Measurements from ENCODE around the gene RHEX. TPM values are rescaled to one million over a fixed set of nuclear protein-coding genes. Genes with fewer than 3 reads are reported as not detected.
A peak's percentile ranks its signal among the peaks of the same experiment; 100 is the strongest.

The RHEX gene
- total RNA-seq, 1 experiment from 2014 or later: not detected

- Histone ChIP-seq H4K20me1 (ENCODE audit: insufficient read depth, low read depth, low read length) (no peaks in the 10 kb centered on the region), H3K4me1 (ENCODE audit: low read length) (no peaks in the 10 kb centered on the region)
Measured at GRCh38 chr1:206022766-206023165, 30.2 kb upstream of the RHEX start.

GRCh38 chr1:206023695-206024094, 29.3 kb upstream of the RHEX start, which contains the start of gene CTSE:
Gene CTSE (minus strand): TSS chr1:206023895. CDS start chr1:206023791, 104 bp downstream.
- H3K9me3 ChIP-seq (ENCODE audit: low read length): no peaks in the 10 kb centered on the region
- no peak within 1 kb of the TSS for H3K4me2 ChIP-seq (ENCODE audit: low read depth, low read length, poor library complexity, severe bottlenecking)
- H3K9ac ChIP-seq (ENCODE audit: low read length): no peak within 1 kb of the TSS
- H3K27me3 ChIP-seq (ENCODE audit: low read length): no peaks in the 10 kb centered on the region; the same call in 1 of the 2 replicates
- H3K4me3 ChIP-seq (ENCODE audit: low read length): no peak within 1 kb of the TSS
- H3K9me2 ChIP-seq (replicated peaks; ENCODE audit: insufficient read depth, low read length): no peaks in the 10 kb centered on the region
- H3K27ac ChIP-seq (ENCODE audit: low read length): no peak within 1 kb of the TSS
- no peak for DNase-seq
- no peak within 1 kb of the TSS for H2AFZ ChIP-seq (ENCODE audit: low read length)
- H3K79me2 ChIP-seq (ENCODE audit: low read length): no peaks in the 10 kb centered on the region
- H4K20me1 ChIP-seq (ENCODE audit: insufficient read depth, low read depth, low read length): no peaks in the 10 kb centered on the region
- no peaks in the 10 kb centered on the region for H3K4me1 ChIP-seq (ENCODE audit: low read length)
- H3K36me3 ChIP-seq (ENCODE audit: insufficient read depth, low read length): no peaks in the 10 kb centered on the region

More at GRCh38 chr1:206022766-206023165, 30.2 kb upstream of the RHEX start:
- Histone ChIP-seq H3K27ac (ENCODE audit: low read length) (no peak overlapping the region), H2AFZ (ENCODE audit: low read length) (no peak overlapping the region), H3K9me3 (ENCODE audit: low read length) (no peaks in the 10 kb centered on the region), H3K9me2 (replicated peaks; ENCODE audit: insufficient read depth, low read length) (no peaks in the 10 kb centered on the region), H3K9ac (ENCODE audit: low read length) (no peak overlapping the region), H3K79me2 (ENCODE audit: low read length) (no peaks in the 10 kb centered on the region), H3K4me3 (ENCODE audit: low read length) (no peak overlapping the region), H3K36me3 (ENCODE audit: insufficient read depth, low read length) (no peaks in the 10 kb centered on the region), H3K27me3 (ENCODE audit: low read length) (no peaks in the 10 kb centered on the region; the same call in 1 of the 2 replicates), H3K4me2 (ENCODE audit: low read depth, low read length, poor library complexity, severe bottlenecking) (no peak overlapping the region)
- DNase-seq: no peak

- Histone ChIP-seq H3K36me3 (ENCODE audit: insufficient read depth, low read length) (no peaks in the 10 kb centered on the region), H3K27ac (ENCODE audit: low read length) (no peak overlapping the region), H3K9me3 (ENCODE audit: low read length) (no peaks in the 10 kb centered on the region), H3K9ac (ENCODE audit: low read length) (no peak overlapping the region), H3K4me1 (ENCODE audit: low read length) (no peaks in the 10 kb centered on the region), H3K4me2 (ENCODE audit: low read depth, low read length, poor library complexity, severe bottlenecking) (no peak overlapping the region), H4K20me1 (ENCODE audit: insufficient read depth, low read depth, low read length) (no peaks in the 10 kb centered on the region), H3K79me2 (ENCODE audit: low read length) (no peaks in the 10 kb centered on the region), H3K27me3 (ENCODE audit: low read length) (no peaks in the 10 kb centered on the region; the same call in 1 of the 2 replicates), H3K4me3 (ENCODE audit: low read length) (no peak overlapping the region), H2AFZ (ENCODE audit: low read length) (no peak overlapping the region), H3K9me2 (replicated peaks; ENCODE audit: insufficient read depth, low read length) (no peaks in the 10 kb centered on the region)
- no peak for DNase-seq
Measured at GRCh38 chr1:206025283-206025820, 27.6 kb upstream of the RHEX start.

GRCh38 chr1:206029484-206029883, 23.5 kb upstream of the RHEX start:
- Histone ChIP-seq H3K9me2 (replicated peaks; ENCODE audit: insufficient read depth, low read length) (no peaks in the 10 kb centered on the region), H3K27ac (ENCODE audit: low read length) (no peak overlapping the region), H3K4me3 (ENCODE audit: low read length) (no peak overlapping the region), H2AFZ (ENCODE audit: low read length) (no peak overlapping the region), H3K4me1 (ENCODE audit: low read length) (no peaks in the 10 kb centered on the region), H4K20me1 (ENCODE audit: insufficient read depth, low read depth, low read length) (no peaks in the 10 kb centered on the region), H3K27me3 (ENCODE audit: low read length) (no peaks in the 10 kb centered on the region), H3K36me3 (ENCODE audit: insufficient read depth, low read length) (no peaks in the 10 kb centered on the region), H3K4me2 (ENCODE audit: low read depth, low read length, poor library complexity, severe bottlenecking) (no peak overlapping the region), H3K79me2 (ENCODE audit: low read length) (no peaks in the 10 kb centered on the region), H3K9me3 (ENCODE audit: low read length) (no peaks in the 10 kb centered on the region), H3K9ac (ENCODE audit: low read length) (no peak overlapping the region)
- DNase-seq: no peak

- no peak overlapping the region for H2AFZ ChIP-seq (ENCODE audit: low read length)
- no peaks in the 10 kb centered on the region for H3K4me1 ChIP-seq (ENCODE audit: low read length)
- no peaks in the 10 kb centered on the region for H4K20me1 ChIP-seq (ENCODE audit: insufficient read depth, low read depth, low read length)
- no peaks in the 10 kb centered on the region for H3K79me2 ChIP-seq (ENCODE audit: low read length)
- no peaks in the 10 kb centered on the region for H3K9me2 ChIP-seq (replicated peaks; ENCODE audit: insufficient read depth, low read length)
- no peaks in the 10 kb centered on the region for H3K27me3 ChIP-seq (ENCODE audit: low read length)
- DNase-seq: no peak
- no peaks in the 10 kb centered on the region for H3K36me3 ChIP-seq (ENCODE audit: insufficient read depth, low read length)
- H3K4me3 ChIP-seq (ENCODE audit: low read length): no peak overlapping the region
- no peaks in the 10 kb centered on the region for H3K9me3 ChIP-seq (ENCODE audit: low read length)
- no peak overlapping the region for H3K27ac ChIP-seq (ENCODE audit: low read length)
- no peak overlapping the region for H3K9ac ChIP-seq (ENCODE audit: low read length)
- no peak overlapping the region for H3K4me2 ChIP-seq (ENCODE audit: low read depth, low read length, poor library complexity, severe bottlenecking)
Measured at GRCh38 chr1:206030191-206030590, 22.8 kb upstream of the RHEX start.

- Histone ChIP-seq H3K4me2 (ENCODE audit: low read depth, low read length, poor library complexity, severe bottlenecking) (no peak overlapping the region), H4K20me1 (ENCODE audit: insufficient read depth, low read depth, low read length) (no peaks in the 10 kb centered on the region), H3K9me3 (ENCODE audit: low read length) (no peaks in the 10 kb centered on the region), H3K36me3 (ENCODE audit: insufficient read depth, low read length) (no peaks in the 10 kb centered on the region), H3K4me1 (ENCODE audit: low read length) (no peaks in the 10 kb centered on the region), H3K79me2 (ENCODE audit: low read length) (no peaks in the 10 kb centered on the region), H3K4me3 (ENCODE audit: low read length) (no peak overlapping the region), H2AFZ (ENCODE audit: low read length) (no peak overlapping the region), H3K9ac (ENCODE audit: low read length) (no peak overlapping the region), H3K27me3 (ENCODE audit: low read length) (no peaks in the 10 kb centered on the region), H3K27ac (ENCODE audit: low read length) (no peak overlapping the region), H3K9me2 (replicated peaks; ENCODE audit: insufficient read depth, low read length) (no peaks in the 10 kb centered on the region)
- DNase-seq: peak; percentile 81
Measured at GRCh38 chr1:206030714-206031113, 22.3 kb upstream of the RHEX start.

GRCh38 chr1:206032380-206033140, 20.4 kb upstream of the RHEX start:
- no peak overlapping the region for H2AFZ ChIP-seq (ENCODE audit: low read length)
- H3K27ac ChIP-seq (ENCODE audit: low read length): no peak overlapping the region
- H3K4me2 ChIP-seq (ENCODE audit: low read depth, low read length, poor library complexity, severe bottlenecking): no peak overlapping the region
- DNase-seq: no peak
- no peaks in the 10 kb centered on the region for H3K36me3 ChIP-seq (ENCODE audit: insufficient read depth, low read length)
- no peak overlapping the region for H3K4me3 ChIP-seq (ENCODE audit: low read length)
- H3K9me3 ChIP-seq (ENCODE audit: low read length): no peaks in the 10 kb centered on the region
- no peaks in the 10 kb centered on the region for H3K4me1 ChIP-seq (ENCODE audit: low read length)
- no peaks in the 10 kb centered on the region for H4K20me1 ChIP-seq (ENCODE audit: insufficient read depth, low read depth, low read length)
- no peaks in the 10 kb centered on the region for H3K9me2 ChIP-seq (replicated peaks; ENCODE audit: insufficient read depth, low read length)
- no peak overlapping the region for H3K9ac ChIP-seq (ENCODE audit: low read length)
- H3K79me2 ChIP-seq (ENCODE audit: low read length): no peaks in the 10 kb centered on the region
- no peaks in the 10 kb centered on the region for H3K27me3 ChIP-seq (ENCODE audit: low read length)

- Histone ChIP-seq H3K4me2 (ENCODE audit: low read depth, low read length, poor library complexity, severe bottlenecking) (no peak overlapping the region), H3K79me2 (ENCODE audit: low read length) (no peaks in the 10 kb centered on the region), H3K4me1 (ENCODE audit: low read length) (no peaks in the 10 kb centered on the region), H3K9ac (ENCODE audit: low read length) (no peak overlapping the region), H3K9me2 (replicated peaks; ENCODE audit: insufficient read depth, low read length) (no peaks in the 10 kb centered on the region), H3K36me3 (ENCODE audit: insufficient read depth, low read length) (no peaks in the 10 kb centered on the region), H3K4me3 (ENCODE audit: low read length) (no peak overlapping the region), H3K27ac (ENCODE audit: low read length) (no peak overlapping the region), H4K20me1 (ENCODE audit: insufficient read depth, low read depth, low read length) (no peaks in the 10 kb centered on the region), H3K27me3 (ENCODE audit: low read length) (no peaks in the 10 kb centered on the region), H2AFZ (ENCODE audit: low read length) (no peak overlapping the region), H3K9me3 (ENCODE audit: low read length) (no peaks in the 10 kb centered on the region)
- DNase-seq: no peak
Measured at GRCh38 chr1:206035027-206035426, 17.9 kb upstream of the RHEX start.

All from Karpas-422 (cell line).